ENCODE measurements around the gene ART1.

The ART1 gene

DNA sequence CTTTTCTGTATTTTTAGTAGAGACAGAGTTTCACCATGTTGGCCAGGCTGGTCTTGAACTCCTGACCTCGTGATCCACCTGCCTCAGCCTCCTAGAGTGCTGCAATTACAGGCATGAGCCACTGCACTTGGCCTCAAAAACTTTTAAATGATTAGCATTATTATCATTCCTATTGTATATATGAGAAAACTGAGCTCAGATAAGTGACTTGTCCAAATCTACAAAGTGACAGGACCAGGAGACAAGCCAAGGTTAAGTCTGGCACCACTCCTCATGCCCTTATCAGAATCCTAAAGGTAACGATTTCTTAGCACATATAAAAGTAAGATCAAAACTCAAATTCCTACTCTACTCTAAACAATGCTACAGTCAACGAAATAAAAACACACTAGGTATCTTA, 58.5 kb downstream of the ART1 start:
- Mint-ChIP-seq H3K27ac (no peak overlapping the region), H3K36me3 (ENCODE audit: low read depth) (peaks cover 96% of the 10 kb centered on the region), H3K4me3 (no peak overlapping the region), H3K9me3 (no peaks in the 10 kb centered on the region), H3K4me1 (ENCODE audit: low read depth) (no peaks in the 10 kb centered on the region), H3K27me3 (no peaks in the 10 kb centered on the region)
- no peak for DNase-seq

DNA sequence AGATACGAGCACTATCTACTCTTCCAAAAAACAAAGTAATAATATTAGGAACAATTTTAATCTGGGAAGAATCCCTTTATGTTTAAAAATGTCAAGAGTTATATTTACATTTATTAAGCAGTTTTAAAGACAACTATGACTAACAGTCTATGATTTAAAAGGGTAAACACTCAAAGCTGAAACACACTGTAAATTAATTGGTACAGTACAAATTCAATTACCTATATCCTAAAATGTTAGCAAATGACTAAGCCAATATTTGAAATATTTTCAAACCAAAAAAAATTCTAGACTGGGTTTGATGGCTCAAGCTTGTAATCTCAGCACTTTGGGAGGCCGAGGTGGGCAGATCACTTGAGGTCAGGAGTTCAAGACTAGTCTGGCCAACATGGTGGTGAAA, 62.2 kb downstream of the ART1 start:
- H3K9me3 Mint-ChIP-seq: no peaks in the 10 kb centered on the region
- no peak for DNase-seq
- no peak overlapping the region for H3K4me3 Mint-ChIP-seq
- H3K27ac Mint-ChIP-seq: no peak overlapping the region
- peaks cover 4% of the 10 kb centered on the region for H3K4me1 Mint-ChIP-seq (ENCODE audit: low read depth)
- no peaks in the 10 kb centered on the region for H3K27me3 Mint-ChIP-seq
- H3K36me3 Mint-ChIP-seq (ENCODE audit: low read depth): peaks cover 95% of the 10 kb centered on the region

DNA sequence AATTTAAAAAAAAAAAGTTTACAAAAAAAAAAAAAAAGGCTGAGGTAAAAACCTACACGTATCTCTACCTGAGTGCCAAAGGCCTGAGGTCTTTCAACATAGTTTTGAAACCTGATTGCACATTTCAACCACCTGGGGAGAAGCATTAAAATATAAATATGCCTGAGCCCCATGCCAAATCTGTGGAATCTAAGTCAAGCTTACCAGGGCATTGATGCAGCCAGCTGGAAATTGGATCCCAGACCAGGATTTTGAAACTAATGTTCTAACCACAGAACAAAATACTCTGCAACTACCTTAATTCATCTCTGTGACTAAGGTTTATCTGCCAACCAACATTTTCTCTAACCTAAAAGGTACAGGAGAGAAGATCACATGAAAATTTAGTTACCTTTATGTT, 65.0 kb downstream of the ART1 start:
- H3K36me3 Mint-ChIP-seq (ENCODE audit: low read depth): peaks cover 93% of the 10 kb centered on the region
- peaks cover 4% of the 10 kb centered on the region for H3K4me1 Mint-ChIP-seq (ENCODE audit: low read depth)
- H3K27ac Mint-ChIP-seq: peak overlapping the region; percentile 47
- no peaks in the 10 kb centered on the region for H3K27me3 Mint-ChIP-seq
- no peak for DNase-seq
- H3K9me3 Mint-ChIP-seq: no peaks in the 10 kb centered on the region
- no peak overlapping the region for H3K4me3 Mint-ChIP-seq

DNA sequence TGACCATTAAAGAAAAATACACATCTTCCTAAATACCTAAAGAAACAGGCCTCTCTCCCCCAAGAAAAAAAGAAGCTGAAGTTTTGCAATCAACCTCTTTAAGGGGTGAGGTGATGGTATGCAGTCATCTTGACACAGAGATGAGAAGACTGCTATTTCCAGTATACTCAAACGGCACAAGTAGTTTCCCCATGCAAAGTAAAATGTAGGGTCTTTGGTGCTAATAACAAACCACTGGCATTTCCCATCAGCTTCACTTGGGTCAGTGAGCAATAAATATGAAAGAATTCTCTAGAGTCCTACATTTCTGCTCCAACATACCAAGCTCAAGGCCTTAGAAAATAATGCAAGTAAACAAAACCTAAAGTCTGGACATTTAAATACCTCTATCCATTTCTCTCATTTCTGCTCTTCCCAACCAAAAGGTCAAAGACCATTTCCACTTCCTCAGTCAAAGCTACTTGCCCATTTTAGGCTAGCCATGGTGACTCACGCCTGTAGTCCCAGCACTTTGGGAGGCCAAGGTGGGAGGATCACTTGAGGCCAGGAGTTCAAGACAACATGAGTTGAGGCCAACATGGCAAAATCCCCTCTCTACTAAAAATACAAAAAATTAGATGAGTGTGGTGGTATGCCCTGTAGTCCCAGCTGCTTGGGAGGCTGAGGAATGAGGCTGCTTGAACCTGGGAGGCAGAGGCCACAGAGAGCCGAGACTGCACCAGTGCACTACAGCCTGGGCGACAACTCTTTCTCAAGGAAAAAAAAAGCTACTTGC, 65.7 kb downstream of the ART1 start:
- no peaks in the 10 kb centered on the region for H3K27me3 Mint-ChIP-seq
- no peak for DNase-seq
- H3K36me3 Mint-ChIP-seq (ENCODE audit: low read depth): peaks cover 93% of the 10 kb centered on the region
- H3K4me3 Mint-ChIP-seq: no peak overlapping the region
- peak overlapping the region; percentile 78 for H3K27ac Mint-ChIP-seq
- H3K4me1 Mint-ChIP-seq (ENCODE audit: low read depth): peaks cover 4% of the 10 kb centered on the region
- H3K9me3 Mint-ChIP-seq: no peaks in the 10 kb centered on the region

DNA sequence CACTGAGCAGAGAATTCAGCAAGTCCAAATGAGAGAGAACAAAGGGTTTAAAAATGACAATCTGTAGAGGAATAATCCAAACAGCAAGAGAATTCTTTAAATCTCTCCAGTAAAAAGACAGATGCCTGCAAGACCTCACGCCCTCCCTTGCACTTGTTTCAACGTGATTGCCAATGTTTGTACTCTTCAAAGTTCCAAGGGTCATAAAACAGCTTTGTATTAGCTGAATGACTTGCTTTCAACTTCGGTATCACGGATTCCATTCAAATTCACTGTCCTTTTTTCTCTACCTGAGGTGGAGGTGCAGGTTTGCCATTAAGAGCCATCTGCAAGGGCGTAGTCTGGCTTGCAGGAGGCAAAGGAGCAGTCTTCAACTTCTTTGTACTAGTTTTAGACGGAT, 67.3 kb downstream of the ART1 start:
- peaks cover 93% of the 10 kb centered on the region for H3K36me3 Mint-ChIP-seq (ENCODE audit: low read depth)
- H3K27me3 Mint-ChIP-seq: no peaks in the 10 kb centered on the region
- H3K9me3 Mint-ChIP-seq: no peaks in the 10 kb centered on the region

More for the DNA sequence above, 67.3 kb downstream of the ART1 start:
- Mint-ChIP-seq H3K27ac (peak overlapping the region; percentile 9), H3K4me3 (no peak overlapping the region), H3K4me1 (ENCODE audit: low read depth) (peaks cover 4% of the 10 kb centered on the region)
- no peak for DNase-seq

Data from activated T-cell treated with anti-CD3 and anti-CD28 coated beads, Interleukin-2, amount 50 U/mL, for 24 hours (primary cell).